Kidney epithelial cell (primary cell): Measurements from ENCODE around the gene ZBTB12. TPM values are rescaled to one million over a fixed set of nuclear protein-coding genes. Genes with fewer than 3 reads are reported as not detected.
"Not testable (repeated sequence)": the region's sequence is repeated elsewhere in the genome, so short reads cannot be mapped to it uniquely, and the experiment has no call there.

ENCODE experiments used
- DNase-seq: peaks from one replicate; pipeline ENCODE4 v3.0.0-alpha.2; 2010; ENCODE audit warnings: low read depth
- H3K27me3 ChIP-seq: 2 replicates; pipeline ENCODE4 v1.6.0; 2011; ENCODE audit warnings: low read length; ENCODE audit not compliant: control insufficient read depth, insufficient read depth
- H3K36me3 ChIP-seq: 2 replicates; pipeline ENCODE4 v1.5.1; 2011; ENCODE audit warnings: low read length; ENCODE audit not compliant: control insufficient read depth, insufficient read depth
- H3K4me3 ChIP-seq: 2 replicates; pipeline ENCODE4 v1.5.1; 2011; ENCODE audit warnings: low read depth, mild to moderate bottlenecking, control low read depth, low read length
- total RNA-seq: library from RNA; depleted of rRNA; stranded (reverse); fragments of >200 nt; gene quantifications from 2 replicates; pipeline ENCODE4 v1.2.3, GENCODE V29; 2015
- TF ChIP-seq, protein P1 (sequence below): IDR thresholded peaks from 2 replicates; pipeline ENCODE4 v1.5.1; 2011; ENCODE audit warnings: mild to moderate bottlenecking, moderate library complexity, low read length, control low read depth, inconsistent platforms; ENCODE audit not compliant: insufficient read depth, poor library complexity, severe bottlenecking

Gene ZBTB12
- total RNA-seq, 1 donor from 2014 or later = 3.0 TPM

DNA sequence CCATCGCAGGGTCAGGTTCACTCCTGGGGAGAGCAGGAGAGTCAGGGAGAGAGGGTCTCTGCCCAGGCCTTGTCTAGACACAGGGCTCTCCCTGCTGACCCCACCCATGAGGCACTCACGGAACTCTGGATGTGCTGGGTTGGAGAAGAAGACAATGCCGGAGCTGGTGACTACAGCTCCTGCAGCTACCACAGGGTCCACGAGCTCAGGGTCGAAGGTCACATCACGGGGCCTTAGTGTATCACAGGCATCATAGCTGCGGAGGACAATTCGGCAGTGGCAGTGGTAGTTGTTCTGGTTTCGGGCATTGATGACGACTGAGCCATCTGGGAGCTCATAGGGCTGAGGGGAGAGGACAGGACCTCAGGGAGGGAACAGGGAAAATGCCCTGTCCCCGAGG lies 42.0 kb downstream of the ZBTB12 start:
- no peak for DNase-seq
- TF ChIP-seq, protein P1, sequence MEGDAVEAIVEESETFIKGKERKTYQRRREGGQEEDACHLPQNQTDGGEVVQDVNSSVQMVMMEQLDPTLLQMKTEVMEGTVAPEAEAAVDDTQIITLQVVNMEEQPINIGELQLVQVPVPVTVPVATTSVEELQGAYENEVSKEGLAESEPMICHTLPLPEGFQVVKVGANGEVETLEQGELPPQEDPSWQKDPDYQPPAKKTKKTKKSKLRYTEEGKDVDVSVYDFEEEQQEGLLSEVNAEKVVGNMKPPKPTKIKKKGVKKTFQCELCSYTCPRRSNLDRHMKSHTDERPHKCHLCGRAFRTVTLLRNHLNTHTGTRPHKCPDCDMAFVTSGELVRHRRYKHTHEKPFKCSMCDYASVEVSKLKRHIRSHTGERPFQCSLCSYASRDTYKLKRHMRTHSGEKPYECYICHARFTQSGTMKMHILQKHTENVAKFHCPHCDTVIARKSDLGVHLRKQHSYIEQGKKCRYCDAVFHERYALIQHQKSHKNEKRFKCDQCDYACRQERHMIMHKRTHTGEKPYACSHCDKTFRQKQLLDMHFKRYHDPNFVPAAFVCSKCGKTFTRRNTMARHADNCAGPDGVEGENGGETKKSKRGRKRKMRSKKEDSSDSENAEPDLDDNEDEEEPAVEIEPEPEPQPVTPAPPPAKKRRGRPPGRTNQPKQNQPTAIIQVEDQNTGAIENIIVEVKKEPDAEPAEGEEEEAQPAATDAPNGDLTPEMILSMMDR = no peak
- Histone ChIP-seq H3K36me3 (peaks cover 1% of the 10 kb centered on the region), H3K27me3 (no peaks in the 10 kb centered on the region), H3K4me3 (no peak overlapping the region)

DNA sequence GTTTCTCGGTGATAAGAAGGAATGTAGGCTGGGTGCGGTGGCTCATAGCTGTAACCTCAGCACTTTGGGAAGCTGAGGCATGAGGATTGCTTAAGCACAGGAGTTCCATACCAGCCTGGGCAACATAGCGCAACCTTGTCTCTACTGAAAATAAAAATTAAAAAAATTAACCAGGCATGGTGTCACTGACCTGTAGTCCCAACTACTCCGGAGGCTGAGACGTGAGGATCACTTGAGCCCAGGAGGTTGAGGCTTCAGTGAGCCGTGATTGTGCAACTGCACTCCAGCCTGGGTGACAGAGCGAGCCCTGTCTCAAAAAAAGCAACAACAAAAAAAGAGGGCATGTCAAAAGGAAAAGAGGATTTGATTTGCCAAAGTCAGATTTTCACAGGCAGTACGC lies 43.2 kb downstream of the ZBTB12 start:
- H3K27me3 ChIP-seq = no peaks in the 10 kb centered on the region
- no peak overlapping the region for H3K4me3 ChIP-seq
- peaks cover 1% of the 10 kb centered on the region for H3K36me3 ChIP-seq
- no peak for DNase-seq
- TF ChIP-seq, protein P1 = no peak

DNA sequence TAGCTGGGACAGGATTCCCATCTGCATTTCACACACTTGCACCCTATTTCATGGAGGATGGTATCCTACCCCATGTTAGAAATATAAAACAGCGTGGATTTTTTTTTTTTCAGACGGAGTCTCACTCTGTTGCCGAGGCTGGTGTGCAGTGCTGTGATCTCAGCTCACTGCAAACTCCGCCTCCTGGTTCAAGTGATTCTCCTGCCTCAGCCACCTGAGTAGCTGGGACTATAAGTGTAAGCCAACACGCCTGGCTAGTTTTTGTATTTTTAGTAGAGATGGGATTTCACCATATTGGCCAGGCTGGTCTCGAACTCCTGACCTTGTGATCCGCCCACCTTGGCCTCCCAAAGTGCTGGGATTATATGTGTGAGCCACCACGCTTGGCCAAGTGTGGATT lies 44.1 kb downstream of the ZBTB12 start:
- H3K4me3 ChIP-seq, DNase-seq, H3K36me3 ChIP-seq, H3K27me3 ChIP-seq: not testable (repeated sequence)

DNA sequence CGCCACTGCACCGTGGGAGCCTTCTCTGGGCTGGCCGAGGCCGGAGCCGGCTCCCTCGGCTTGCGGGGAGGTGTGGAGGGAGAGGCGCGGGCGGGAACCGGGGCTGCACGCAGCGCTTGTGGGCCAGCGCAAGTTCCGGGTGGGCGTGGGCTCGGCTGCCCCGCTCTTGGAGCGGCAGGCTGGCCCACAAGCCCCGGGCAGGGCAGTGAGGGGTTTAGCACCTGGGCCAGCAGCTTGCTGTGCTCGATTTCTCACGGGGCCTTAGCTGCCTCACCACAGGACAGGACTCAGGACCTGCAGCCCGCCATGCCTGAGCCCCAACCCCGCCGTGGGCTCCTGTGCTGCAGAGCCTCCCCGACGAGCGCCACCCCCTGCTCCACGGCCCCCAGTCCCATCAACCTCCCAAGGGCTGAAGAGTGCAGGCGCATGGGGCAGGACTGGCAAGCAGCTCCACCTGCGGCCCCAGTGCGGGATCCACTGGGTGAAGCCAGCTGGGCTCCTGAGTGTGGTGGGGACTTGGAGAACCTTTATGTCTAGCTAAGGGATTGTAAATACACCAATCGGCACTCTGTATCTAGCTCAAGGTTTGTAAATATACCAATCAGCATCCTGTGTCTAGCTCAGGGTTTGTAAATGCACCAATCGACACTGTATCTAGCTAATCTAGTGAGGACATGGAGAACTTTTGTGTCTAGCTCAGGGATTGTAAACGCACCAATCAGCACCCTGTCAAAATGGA lies 49.7 kb downstream of the ZBTB12 start:
- not testable (repeated sequence) for H3K36me3 ChIP-seq, H3K4me3 ChIP-seq, DNase-seq, H3K27me3 ChIP-seq

DNA sequence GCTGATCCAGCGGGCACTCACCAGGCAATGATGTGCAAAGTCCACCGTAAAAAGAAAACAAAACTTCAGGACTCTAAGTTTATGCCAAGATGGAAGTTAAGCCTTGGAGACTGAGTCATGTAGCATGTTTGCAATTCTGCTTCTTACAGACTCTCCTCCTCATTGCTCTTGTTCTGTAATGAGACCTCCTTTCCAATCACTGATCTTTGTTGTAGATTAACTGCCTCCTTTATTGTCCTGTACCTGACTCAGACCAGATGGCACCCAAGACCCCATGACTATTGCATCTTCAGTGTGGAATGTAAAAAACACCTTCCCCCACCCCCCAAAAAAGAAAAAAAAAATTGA lies 50.4 kb downstream of the ZBTB12 start:
- Histone ChIP-seq H3K36me3 (no peaks in the 10 kb centered on the region), H3K4me3 (no peak overlapping the region), H3K27me3 (no peaks in the 10 kb centered on the region)
- TF ChIP-seq, protein P1 = no peak
- peak; percentile 92 for DNase-seq

DNA sequence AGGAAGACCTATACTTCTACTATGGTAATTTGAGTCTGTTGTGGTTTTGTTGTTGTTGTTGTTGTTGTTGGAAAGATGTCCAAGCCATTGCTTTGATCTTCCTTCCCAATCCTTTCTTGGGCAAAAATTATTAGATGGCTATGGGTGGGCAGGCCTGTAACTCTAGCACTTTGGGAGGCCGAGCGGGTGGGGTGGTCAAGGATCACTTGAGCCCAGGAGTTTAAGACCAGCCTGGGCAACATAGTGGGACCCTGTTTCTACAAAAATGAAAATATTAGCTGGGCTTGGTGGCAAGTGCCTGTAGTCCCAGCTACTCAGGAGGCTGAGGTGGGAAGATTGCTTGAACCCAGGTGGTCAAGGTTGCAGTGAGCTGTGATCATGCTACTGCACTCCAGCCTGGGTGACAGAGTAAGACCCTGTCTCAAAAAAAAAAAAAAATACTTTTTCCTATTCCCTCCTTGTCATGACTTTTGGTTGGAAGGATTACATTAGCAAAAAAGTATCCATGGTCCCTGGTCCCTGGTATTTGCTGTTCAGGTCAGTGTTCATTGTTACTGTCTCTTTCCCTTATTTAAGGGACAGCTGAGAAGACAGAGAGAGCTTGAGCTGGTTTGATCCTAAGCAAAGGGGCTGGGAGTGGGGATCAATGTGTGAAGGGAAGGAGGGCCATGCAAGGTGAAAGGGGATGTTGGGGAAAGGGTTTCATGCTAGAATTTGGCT lies 51.0 kb downstream of the ZBTB12 start:
- Histone ChIP-seq H3K4me3 (no peak overlapping the region), H3K36me3 (no peaks in the 10 kb centered on the region), H3K27me3 (no peaks in the 10 kb centered on the region)
- no peak for DNase-seq
- TF ChIP-seq, protein P1 = no peak

Other genes starting within 250 kb of the ZBTB12 start
- gene BAG6, start 249.4 kb downstream of the ZBTB12 start, total RNA-seq = 468 and 473 TPM in 2 replicates
- 1.3 and 1.8 TPM in 2 replicates for gene APOM, start 246.2 kb downstream of the ZBTB12 start, total RNA-seq
- gene C6orf47, start 241.3 kb downstream of the ZBTB12 start, total RNA-seq = 19.0 and 24.9 TPM in 2 replicates
- 17.7 and 22.0 TPM in 2 replicates for gene GPANK1, start 237.1 kb downstream of the ZBTB12 start, total RNA-seq
- gene CSNK2B, start 236.0 kb downstream of the ZBTB12 start, total RNA-seq = 366 and 405 TPM in 2 replicates
- gene LY6G5B, start 232.1 kb downstream of the ZBTB12 start, total RNA-seq = 2.8 and 6.0 TPM in 2 replicates
- not detected in 2 replicates for gene LY6G5C, start 221.0 kb downstream of the ZBTB12 start, total RNA-seq
- gene ABHD16A, start 198.8 kb downstream of the ZBTB12 start, total RNA-seq = 43.8 and 45.5 TPM in 2 replicates
- not detected in 2 replicates for gene LY6G6F, start 195.2 kb downstream of the ZBTB12 start, total RNA-seq
- not detected in 2 replicates for gene LY6G6D, start 186.7 kb downstream of the ZBTB12 start, total RNA-seq
- gene LY6G6C, start 180.3 kb downstream of the ZBTB12 start, total RNA-seq = not detected in 2 replicates
- gene MPIG6B, start 178.7 kb downstream of the ZBTB12 start, total RNA-seq = 0.29 TPM in 1 of 2 replicates, not detected in the other
- gene DDAH2, start 172.8 kb downstream of the ZBTB12 start, total RNA-seq = 91.5 and 106 TPM in 2 replicates
- 494 and 498 TPM in 2 replicates for gene CLIC1, start 165.6 kb downstream of the ZBTB12 start, total RNA-seq
- 8.9 and 13.1 TPM in 2 replicates for gene MSH5, start 162.1 kb downstream of the ZBTB12 start, total RNA-seq
- 1.1 and 2.2 TPM in 2 replicates for gene SAPCD1, start 139.4 kb downstream of the ZBTB12 start, total RNA-seq
- 1.5 and 3.1 TPM in 2 replicates for gene VWA7, start 124.8 kb downstream of the ZBTB12 start, total RNA-seq
- gene VARS1, start 106.3 kb downstream of the ZBTB12 start, total RNA-seq = 165 and 181 TPM in 2 replicates
- 78.6 and 89.0 TPM in 2 replicates for gene LSM2, start 95.1 kb downstream of the ZBTB12 start, total RNA-seq
- gene HSPA1L, start 86.8 kb downstream of the ZBTB12 start, total RNA-seq = 0.46 and 1.1 TPM in 2 replicates
- 54.6 and 67.0 TPM in 2 replicates for gene HSPA1A, start 86.5 kb downstream of the ZBTB12 start, total RNA-seq
- 68.3 and 79.1 TPM in 2 replicates for gene HSPA1B, start 74.3 kb downstream of the ZBTB12 start, total RNA-seq
- gene NEU1, start 39.3 kb downstream of the ZBTB12 start, total RNA-seq = 142 and 152 TPM in 2 replicates
- 17.7 and 26.1 TPM in 2 replicates for gene SLC44A4, start 23.1 kb downstream of the ZBTB12 start, total RNA-seq
- gene EHMT2, start 4.4 kb downstream of the ZBTB12 start, total RNA-seq = 55.7 and 59.3 TPM in 2 replicates
- gene C2, start 25.6 kb upstream of the ZBTB12 start, total RNA-seq = 0.07 and 0.63 TPM in 2 replicates
- gene CFB, start 44.0 kb upstream of the ZBTB12 start, total RNA-seq = 1.9 and 13.8 TPM in 2 replicates
- gene NELFE, start 56.9 kb upstream of the ZBTB12 start, total RNA-seq = 123 and 140 TPM in 2 replicates
- gene SKIC2, start 57.1 kb upstream of the ZBTB12 start, total RNA-seq = 43.3 and 49.1 TPM in 2 replicates
- gene DXO, start 70.1 kb upstream of the ZBTB12 start, total RNA-seq = 28.1 and 30.6 TPM in 2 replicates
- gene C4A, start 80.0 kb upstream of the ZBTB12 start, total RNA-seq = 1.8 and 3.2 TPM in 2 replicates
- 2.3 and 4.4 TPM in 2 replicates for gene C4B, start 112.7 kb upstream of the ZBTB12 start, total RNA-seq
- 1.1 TPM in 1 of 2 replicates, not detected in the other for gene CYP21A2, start 136.3 kb upstream of the ZBTB12 start, total RNA-seq
- gene TNXB, start 207.3 kb upstream of the ZBTB12 start, total RNA-seq = 0.34 and 0.38 TPM in 2 replicates
- 42.5 and 47.0 TPM in 2 replicates for gene ATF6B, start 226.2 kb upstream of the ZBTB12 start, total RNA-seq
- 4.6 and 5.3 TPM in 2 replicates for gene FKBPL, start 228.2 kb upstream of the ZBTB12 start, total RNA-seq
- 0.27 TPM in 1 of 2 replicates, not detected in the other for gene PRRT1, start 249.9 kb upstream of the ZBTB12 start, total RNA-seq